GM23338 (cell line): ENCODE results near the gene BNC2. TPM values are rescaled to one million over a fixed set of nuclear protein-coding genes. Genes with fewer than 3 reads are reported as not detected.

Source experiments
- ATAC-seq: fragments of 200-7000 bp; cut with Tn5 transposase; 3 replicates; pipeline ENCODE4 v1.9.1; 2020
- DNase-seq: peaks from one replicate; pipeline ENCODE4 v3.0.0-alpha.2; 2015; ENCODE audit warnings: low spot score
- H2AFZ ChIP-seq: fragments of 200-600 bp; sonication (generic); 2 replicates; pipeline ENCODE4 v1.8.0; 2016; ENCODE audit warnings: antibody characterized with exemption, mild to moderate bottlenecking, moderate library complexity
- H3F3A ChIP-seq: fragments of 200-600 bp; sonication (generic); replicated peaks from 2 replicates; pipeline ENCODE4 v1.8.0; 2017; ENCODE audit warnings: antibody characterized with exemption, mixed run types, low read depth
- H3K27ac ChIP-seq: fragments of 200-600 bp; sonication (generic); 2 replicates; pipeline ENCODE4 v1.6.1; 2016; ENCODE audit warnings: low read depth
- H3K27me3 ChIP-seq: fragments of 200-600 bp; sonication (generic); 2 replicates; pipeline ENCODE4 v1.8.0; 2016; ENCODE audit warnings: mild to moderate bottlenecking, mixed run types, moderate library complexity; ENCODE audit not compliant: insufficient read depth
- H3K36me3 ChIP-seq: fragments of 200-600 bp; sonication (generic); 2 replicates; pipeline ENCODE4 v1.8.0; 2016; ENCODE audit warnings: mild to moderate bottlenecking; ENCODE audit not compliant: insufficient read depth
- H3K4me1 ChIP-seq: fragments of 200-600 bp; sonication (generic); 2 replicates; pipeline ENCODE4 v1.8.0; 2016; ENCODE audit warnings: mild to moderate bottlenecking, moderate library complexity; ENCODE audit not compliant: insufficient read depth
- H3K4me2 ChIP-seq: fragments of 200-600 bp; sonication (generic); 2 replicates; pipeline ENCODE4 v1.7.1; 2017; ENCODE audit warnings: mixed run types
- H3K4me3 ChIP-seq: fragments of 200-600 bp; sonication (generic); 2 replicates; pipeline ENCODE4 v1.6.1; 2016; ENCODE audit warnings: mixed run types
- H3K79me2 ChIP-seq: fragments of 200-600 bp; sonication (generic); replicated peaks from 2 replicates; pipeline ENCODE4 v1.8.0; 2017; ENCODE audit warnings: mild to moderate bottlenecking; ENCODE audit not compliant: insufficient read depth
- H3K9me2 ChIP-seq: fragments of 200-600 bp; sonication (generic); 2 replicates; pipeline ENCODE4 v1.8.0; 2017; ENCODE audit not compliant: insufficient read depth
- H4K20me1 ChIP-seq: fragments of 200-600 bp; sonication (generic); replicated peaks from 2 replicates; pipeline ENCODE4 v1.8.0; 2017; ENCODE audit warnings: mild to moderate bottlenecking; ENCODE audit not compliant: insufficient read depth
- H3K27ac Mint-ChIP-seq: 2 replicates; pipeline ENCODE4 v1.8.0; 2020; ENCODE audit warnings: inconsistent platforms, mild to moderate bottlenecking, moderate library complexity, mixed read lengths
- H3K27me3 Mint-ChIP-seq: 3 replicates; pipeline ENCODE4 v1.8.0; 2022; ENCODE audit warnings: low read depth, mild to moderate bottlenecking, moderate library complexity, mixed read lengths, inconsistent platforms; ENCODE audit not compliant: insufficient read depth, poor library complexity
- H3K36me3 Mint-ChIP-seq: 3 replicates; pipeline ENCODE4 v1.8.0; 2021; ENCODE audit warnings: low read depth, mild to moderate bottlenecking, inconsistent platforms, moderate library complexity, mixed read lengths
- H3K4me1 Mint-ChIP-seq: 3 replicates; pipeline ENCODE4 v1.8.0; 2020; ENCODE audit warnings: mild to moderate bottlenecking, inconsistent platforms, mixed read lengths
- H3K4me3 Mint-ChIP-seq: 3 replicates; pipeline ENCODE4 v1.8.0; 2021; ENCODE audit warnings: moderate library complexity, mild to moderate bottlenecking, inconsistent platforms, mixed read lengths
- H3K9me3 Mint-ChIP-seq: 3 replicates; pipeline ENCODE4 v1.8.0; 2020; ENCODE audit warnings: moderate library complexity, mild to moderate bottlenecking, inconsistent platforms, mixed read lengths
- EZH2 ChIP-seq: fragments of 200-600 bp; sonication (generic); IDR thresholded peaks from one replicate; pipeline ENCODE4 v1.8.0; 2017; ENCODE audit warnings: antibody characterized with exemption, mild to moderate bottlenecking, low read depth; ENCODE audit not compliant: unreplicated experiment
- JUNB ChIP-seq: IDR thresholded peaks from one replicate; pipeline ENCODE4 v1.6.1; 2016; ENCODE audit warnings: antibody characterized with exemption; ENCODE audit not compliant: unreplicated experiment
- NANOG ChIP-seq: IDR thresholded peaks from 2 replicates; pipeline ENCODE4 v1.6.1; 2016; ENCODE audit warnings: antibody characterized with exemption, borderline replicate concordance
- POLR2AphosphoS5 ChIP-seq: IDR thresholded peaks from 2 replicates; pipeline ENCODE4 v1.6.1; 2016; ENCODE audit warnings: antibody characterized with exemption, low read depth
- STAT1 ChIP-seq: IDR thresholded peaks from one replicate; pipeline ENCODE4 v1.6.1; 2016; ENCODE audit warnings: antibody characterized with exemption; ENCODE audit not compliant: unreplicated experiment
- polyA plus RNA-seq: library from polyadenylated mRNA; unstranded; fragments of >200 nt; fragmentation: Nextera tagmentation; extraction: Ambion mirVana; gene quantifications from 2 replicates; pipeline ENCODE4 v1.2.1, GENCODE V29; 2016
- total RNA-seq: library from RNA; depleted of rRNA; stranded (reverse); fragments of >200 nt; shearing (Covaris generic); gene quantifications from 2 replicates; pipeline ENCODE4 v1.2.3, GENCODE V29; 2014
- TF ChIP-seq, protein P1 (sequence below): fragments of 250-450 bp; sonication (Bioruptor Pico); IDR thresholded peaks from 2 replicates; pipeline ENCODE4 v1.5.0; 2020; ENCODE audit warnings: mild to moderate bottlenecking, moderate library complexity
- TF ChIP-seq, protein P2 (sequence below), 2 experiments: fragments of 200-600 bp in 1 of 2; sonication (generic) in 1 of 2; conservative IDR thresholded peaks; 2 replicates each; pipeline versions ENCODE4 v1.5.1 to v1.6.1; 2016 to 2017; ENCODE audit warnings: antibody characterized with exemption in 2 of 2, low read depth in 2 of 2, mild to moderate bottlenecking in 2 of 2, moderate library complexity in 1 of 2

The BNC2 gene
- total and polyA plus RNA-seq, 2 experiments from 2014 or later, result 12.7 to 13.2 TPM

- TF ChIP-seq, protein P1, sequence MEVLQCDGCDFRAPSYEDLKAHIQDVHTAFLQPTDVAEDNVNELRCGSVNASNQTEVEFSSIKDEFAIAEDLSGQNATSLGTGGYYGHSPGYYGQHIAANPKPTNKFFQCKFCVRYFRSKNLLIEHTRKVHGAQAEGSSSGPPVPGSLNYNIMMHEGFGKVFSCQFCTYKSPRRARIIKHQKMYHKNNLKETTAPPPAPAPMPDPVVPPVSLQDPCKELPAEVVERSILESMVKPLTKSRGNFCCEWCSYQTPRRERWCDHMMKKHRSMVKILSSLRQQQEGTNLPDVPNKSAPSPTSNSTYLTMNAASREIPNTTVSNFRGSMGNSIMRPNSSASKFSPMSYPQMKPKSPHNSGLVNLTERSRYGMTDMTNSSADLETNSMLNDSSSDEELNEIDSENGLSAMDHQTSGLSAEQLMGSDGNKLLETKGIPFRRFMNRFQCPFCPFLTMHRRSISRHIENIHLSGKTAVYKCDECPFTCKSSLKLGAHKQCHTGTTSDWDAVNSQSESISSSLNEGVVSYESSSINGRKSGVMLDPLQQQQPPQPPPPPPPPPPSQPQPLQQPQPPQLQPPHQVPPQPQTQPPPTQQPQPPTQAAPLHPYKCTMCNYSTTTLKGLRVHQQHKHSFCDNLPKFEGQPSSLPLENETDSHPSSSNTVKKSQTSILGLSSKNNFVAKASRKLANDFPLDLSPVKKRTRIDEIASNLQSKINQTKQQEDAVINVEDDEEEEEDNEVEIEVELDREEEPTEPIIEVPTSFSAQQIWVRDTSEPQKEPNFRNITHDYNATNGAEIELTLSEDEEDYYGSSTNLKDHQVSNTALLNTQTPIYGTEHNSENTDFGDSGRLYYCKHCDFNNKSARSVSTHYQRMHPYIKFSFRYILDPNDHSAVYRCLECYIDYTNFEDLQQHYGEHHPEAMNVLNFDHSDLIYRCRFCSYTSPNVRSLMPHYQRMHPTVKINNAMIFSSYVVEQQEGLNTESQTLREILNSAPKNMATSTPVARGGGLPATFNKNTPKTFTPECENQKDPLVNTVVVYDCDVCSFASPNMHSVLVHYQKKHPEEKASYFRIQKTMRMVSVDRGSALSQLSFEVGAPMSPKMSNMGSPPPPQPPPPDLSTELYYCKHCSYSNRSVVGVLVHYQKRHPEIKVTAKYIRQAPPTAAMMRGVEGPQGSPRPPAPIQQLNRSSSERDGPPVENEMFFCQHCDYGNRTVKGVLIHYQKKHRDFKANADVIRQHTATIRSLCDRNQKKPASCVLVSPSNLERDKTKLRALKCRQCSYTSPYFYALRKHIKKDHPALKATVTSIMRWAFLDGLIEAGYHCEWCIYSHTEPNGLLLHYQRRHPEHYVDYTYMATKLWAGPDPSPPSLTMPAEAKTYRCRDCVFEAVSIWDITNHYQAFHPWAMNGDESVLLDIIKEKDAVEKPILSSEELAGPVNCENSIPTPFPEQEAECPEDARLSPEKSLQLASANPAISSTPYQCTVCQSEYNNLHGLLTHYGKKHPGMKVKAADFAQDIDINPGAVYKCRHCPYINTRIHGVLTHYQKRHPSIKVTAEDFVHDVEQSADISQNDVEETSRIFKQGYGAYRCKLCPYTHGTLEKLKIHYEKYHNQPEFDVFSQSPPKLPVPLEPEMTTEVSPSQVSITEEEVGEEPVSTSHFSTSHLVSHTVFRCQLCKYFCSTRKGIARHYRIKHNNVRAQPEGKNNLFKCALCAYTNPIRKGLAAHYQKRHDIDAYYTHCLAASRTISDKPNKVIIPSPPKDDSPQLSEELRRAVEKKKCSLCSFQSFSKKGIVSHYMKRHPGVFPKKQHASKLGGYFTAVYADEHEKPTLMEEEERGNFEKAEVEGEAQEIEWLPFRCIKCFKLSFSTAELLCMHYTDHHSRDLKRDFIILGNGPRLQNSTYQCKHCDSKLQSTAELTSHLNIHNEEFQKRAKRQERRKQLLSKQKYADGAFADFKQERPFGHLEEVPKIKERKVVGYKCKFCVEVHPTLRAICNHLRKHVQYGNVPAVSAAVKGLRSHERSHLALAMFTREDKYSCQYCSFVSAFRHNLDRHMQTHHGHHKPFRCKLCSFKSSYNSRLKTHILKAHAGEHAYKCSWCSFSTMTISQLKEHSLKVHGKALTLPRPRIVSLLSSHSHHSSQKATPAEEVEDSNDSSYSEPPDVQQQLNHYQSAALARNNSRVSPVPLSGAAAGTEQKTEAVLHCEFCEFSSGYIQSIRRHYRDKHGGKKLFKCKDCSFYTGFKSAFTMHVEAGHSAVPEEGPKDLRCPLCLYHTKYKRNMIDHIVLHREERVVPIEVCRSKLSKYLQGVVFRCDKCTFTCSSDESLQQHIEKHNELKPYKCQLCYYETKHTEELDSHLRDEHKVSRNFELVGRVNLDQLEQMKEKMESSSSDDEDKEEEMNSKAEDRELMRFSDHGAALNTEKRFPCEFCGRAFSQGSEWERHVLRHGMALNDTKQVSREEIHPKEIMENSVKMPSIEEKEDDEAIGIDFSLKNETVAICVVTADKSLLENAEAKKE, result no peak
- TF ChIP-seq STAT1 (no peak), POLR2AphosphoS5 (no peak), EZH2 (no peak), JUNB (no peak), NANOG (no peak)
Measured at GRCh38 chr9:16501141-16501540, 369.3 kb downstream of the BNC2 start (continued).

- Histone ChIP-seq H3K27me3 (no peaks in the 10 kb centered on the region), H3K27ac (no peak overlapping the region), H3K79me2 (no peaks in the 10 kb centered on the region), H4K20me1 (no peaks in the 10 kb centered on the region), H3F3A (no peaks in the 10 kb centered on the region), H3K4me2 (no peak overlapping the region), H3K9me2 (no peaks in the 10 kb centered on the region), H3K4me3 (no peak overlapping the region), H3K36me3 (no peaks in the 10 kb centered on the region), H3K4me1 (no peaks in the 10 kb centered on the region), H2AFZ (no peak overlapping the region)
- Mint-ChIP-seq H3K36me3 (no peaks in the 10 kb centered on the region), H3K27ac (no peak overlapping the region), H3K9me3 (no peaks in the 10 kb centered on the region; the same call in 2 of the 3 replicates), H3K27me3 (no peaks in the 10 kb centered on the region), H3K4me1 (peaks cover 16% of the 10 kb centered on the region; the same call in 2 of the 3 replicates), H3K4me3 (no peak overlapping the region)
- no peak for DNase-seq
- no peak for ATAC-seq
- TF ChIP-seq, protein P2, sequence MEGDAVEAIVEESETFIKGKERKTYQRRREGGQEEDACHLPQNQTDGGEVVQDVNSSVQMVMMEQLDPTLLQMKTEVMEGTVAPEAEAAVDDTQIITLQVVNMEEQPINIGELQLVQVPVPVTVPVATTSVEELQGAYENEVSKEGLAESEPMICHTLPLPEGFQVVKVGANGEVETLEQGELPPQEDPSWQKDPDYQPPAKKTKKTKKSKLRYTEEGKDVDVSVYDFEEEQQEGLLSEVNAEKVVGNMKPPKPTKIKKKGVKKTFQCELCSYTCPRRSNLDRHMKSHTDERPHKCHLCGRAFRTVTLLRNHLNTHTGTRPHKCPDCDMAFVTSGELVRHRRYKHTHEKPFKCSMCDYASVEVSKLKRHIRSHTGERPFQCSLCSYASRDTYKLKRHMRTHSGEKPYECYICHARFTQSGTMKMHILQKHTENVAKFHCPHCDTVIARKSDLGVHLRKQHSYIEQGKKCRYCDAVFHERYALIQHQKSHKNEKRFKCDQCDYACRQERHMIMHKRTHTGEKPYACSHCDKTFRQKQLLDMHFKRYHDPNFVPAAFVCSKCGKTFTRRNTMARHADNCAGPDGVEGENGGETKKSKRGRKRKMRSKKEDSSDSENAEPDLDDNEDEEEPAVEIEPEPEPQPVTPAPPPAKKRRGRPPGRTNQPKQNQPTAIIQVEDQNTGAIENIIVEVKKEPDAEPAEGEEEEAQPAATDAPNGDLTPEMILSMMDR (conservative IDR thresholded peaks at IDR 0.05; ENCODE audit: low read depth in 2 of 2), result no peak
- TF ChIP-seq POLR2AphosphoS5, result no peak
- TF ChIP-seq, protein P1, result no peak
- no peak for TF ChIP-seq EZH2
Measured at GRCh38 chr9:16500386-16500785, 370.1 kb downstream of the BNC2 start.
